CD4-positive, CD25-positive, alpha-beta regulatory T cell (primary cell): Measurements from ENCODE around the gene CCSER1. TPM values are rescaled to one million over a fixed set of nuclear protein-coding genes. Genes with fewer than 3 reads are reported as not detected.

Experiments
- ATAC-seq, 2 donors: fragments of 150-1000 bp; cut with Tn5 transposase; one replicate each; pipeline ENCODE4 v1.10.0; 2021; ENCODE audit warnings: low read depth in 2 of 2, moderate number of reproducible peaks in 2 of 2, moderate library complexity in 1 of 2
- DNase-seq, 3 donors: peaks; one replicate each; pipeline versions ENCODE4 v3.0.0 to v3.0.0-alpha.2; 2012 to 2022; ENCODE audit warnings: mixed read lengths in 1 of 3
- H3K27ac ChIP-seq: one replicate; pipeline ENCODE4 v1.7.0; 2013; ENCODE audit warnings: mild to moderate bottlenecking, low read length; ENCODE audit not compliant: insufficient read depth, poor library complexity, severe bottlenecking
- H3K27me3 ChIP-seq: one replicate; pipeline ENCODE4 v1.7.0; 2013; ENCODE audit warnings: low read length; ENCODE audit not compliant: control insufficient read depth, insufficient read depth
- H3K36me3 ChIP-seq: one replicate; pipeline ENCODE4 v1.7.0; 2013; ENCODE audit warnings: mild to moderate bottlenecking, low read length, moderate library complexity; ENCODE audit not compliant: control insufficient read depth, insufficient read depth
- H3K4me1 ChIP-seq: 2 replicates; pipeline ENCODE4 v1.7.0; 2013; ENCODE audit warnings: mild to moderate bottlenecking, low read length; ENCODE audit not compliant: insufficient read depth, control insufficient read depth, poor library complexity, severe bottlenecking
- H3K4me3 ChIP-seq: one replicate; pipeline ENCODE4 v1.7.0; 2013; ENCODE audit warnings: low read depth, mild to moderate bottlenecking, low read length, moderate library complexity
- H3K9me3 ChIP-seq, 2 experiments: 1 replicate in 1 of 2; 2 replicates in 1 of 2; pipeline ENCODE4 v1.7.0; 2013; ENCODE audit warnings: low read length in 2 of 2, mild to moderate bottlenecking in 1 of 2, moderate library complexity in 1 of 2; ENCODE audit not compliant: control insufficient read depth in 2 of 2
- H3K27ac Mint-ChIP-seq, 3 donors: one replicate each; pipeline ENCODE4 v1.8.0; 2020 to 2022; ENCODE audit warnings: mild to moderate bottlenecking in 3 of 3, mixed read lengths in 3 of 3, moderate library complexity in 2 of 3
- H3K27me3 Mint-ChIP-seq: one replicate; pipeline ENCODE4 v1.8.0; 2022; ENCODE audit warnings: mild to moderate bottlenecking, mixed read lengths
- H3K36me3 Mint-ChIP-seq: one replicate; pipeline ENCODE4 v1.8.0; 2020; ENCODE audit warnings: mixed read lengths
- H3K4me1 Mint-ChIP-seq, 4 donors: one replicate each; pipeline ENCODE4 v1.8.0; 2020 to 2022; ENCODE audit warnings: mixed read lengths in 4 of 4, mild to moderate bottlenecking in 1 of 4
- H3K4me3 Mint-ChIP-seq, 4 donors: one replicate each; pipeline ENCODE4 v1.8.0; 2020 to 2022; ENCODE audit warnings: mild to moderate bottlenecking in 4 of 4, mixed read lengths in 4 of 4, moderate library complexity in 3 of 4
- H3K9me3 Mint-ChIP-seq, 7 donors: one replicate each; pipeline ENCODE4 v1.8.0; 2020 to 2022; ENCODE audit warnings: mixed read lengths in 7 of 7, mild to moderate bottlenecking in 3 of 7, moderate library complexity in 2 of 7
- polyA plus RNA-seq, 4 donors: library from polyadenylated mRNA; unstranded; fragments of 300-500 nt; fragmentation: Illumina TruSeq; gene quantifications; one replicate each; pipeline ENCODE4 v1.2.3, GENCODE V29; 2021
- total RNA-seq: library from RNA; stranded (reverse); gene quantifications from one replicate; pipeline ENCODE4 v1.2.3, GENCODE V29; 2022

The CCSER1 gene
- total and polyA plus RNA-seq, 5 donors from 2014 or later: 0.20 to 0.60 TPM; not detected in 3

DNA sequence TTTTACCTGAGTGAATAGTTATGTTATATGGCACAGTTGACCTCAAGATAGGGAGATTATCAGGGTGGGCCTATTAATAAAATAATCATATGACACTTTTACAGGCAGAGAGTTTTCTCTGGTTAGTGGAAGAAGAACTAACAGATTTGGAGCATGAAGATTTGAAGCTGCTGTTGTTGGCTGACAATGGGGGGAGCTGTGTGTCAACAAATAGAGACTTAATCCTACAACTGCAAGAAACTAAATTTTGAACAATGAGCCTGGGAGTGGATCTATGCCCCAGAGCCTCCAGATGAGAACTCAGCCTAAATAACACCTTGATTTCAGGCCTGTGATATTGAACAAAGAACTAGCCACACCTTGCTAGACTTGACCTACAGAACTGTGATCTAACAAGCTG is 7.2 kb upstream of the CCSER1 start:
- H3K36me3 Mint-ChIP-seq: no peaks in the 10 kb centered on the region
- no peaks in the 10 kb centered on the region for H3K4me1 Mint-ChIP-seq
- Histone ChIP-seq H3K4me1 (no peaks in the 10 kb centered on the region), H3K27me3 (no peaks in the 10 kb centered on the region), H3K9me3 (no peaks in the 10 kb centered on the region), H3K36me3 (no peaks in the 10 kb centered on the region), H3K27ac (no peak overlapping the region), H3K4me3 (no peak overlapping the region)
- peaks cover 0 to 1% (median 0%) of the 10 kb centered on the region in 7 donors for H3K9me3 Mint-ChIP-seq
- no peak overlapping the region for H3K4me3 Mint-ChIP-seq
- ATAC-seq (no peak), DNase-seq (no peak)
- peaks cover 4% of the 10 kb centered on the region for H3K27me3 Mint-ChIP-seq
- no peak overlapping the region for H3K27ac Mint-ChIP-seq

DNA sequence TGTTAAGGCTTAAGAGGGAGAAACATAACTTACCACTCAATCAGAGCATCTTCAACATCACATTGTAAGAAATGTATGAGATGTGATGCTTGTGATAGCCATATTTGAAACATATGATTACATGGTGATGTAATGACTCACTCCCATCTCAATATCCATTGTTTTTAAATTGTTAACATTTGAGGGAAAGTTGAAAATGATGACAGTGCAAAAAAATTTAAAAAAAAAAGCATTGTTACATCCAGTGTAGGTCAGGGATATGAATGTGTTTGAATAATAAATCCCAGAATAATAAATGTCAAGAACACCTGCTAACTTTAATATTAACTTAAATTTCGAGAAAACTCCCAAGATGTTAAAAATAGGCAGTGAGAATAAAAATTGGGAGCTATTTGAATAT is 6.4 kb upstream of the CCSER1 start:
- H3K36me3 ChIP-seq: no peaks in the 10 kb centered on the region
- no peak overlapping the region for H3K4me3 ChIP-seq
- H3K4me3 Mint-ChIP-seq: no peak overlapping the region
- DNase-seq (no peak), ATAC-seq (no peak)
- H3K36me3 Mint-ChIP-seq: no peaks in the 10 kb centered on the region
- H3K4me1 Mint-ChIP-seq: no peaks in the 10 kb centered on the region
- H3K9me3 Mint-ChIP-seq: peaks cover 0 to 1% (median 0%) of the 10 kb centered on the region in 7 donors
- no peak overlapping the region for H3K27ac ChIP-seq
- H3K27me3 ChIP-seq: peaks cover 1% of the 10 kb centered on the region
- no peak overlapping the region for H3K27ac Mint-ChIP-seq
- H3K27me3 Mint-ChIP-seq: peaks cover 7% of the 10 kb centered on the region
- no peaks in the 10 kb centered on the region for H3K4me1 ChIP-seq
- H3K9me3 ChIP-seq: no peaks in the 10 kb centered on the region

DNA sequence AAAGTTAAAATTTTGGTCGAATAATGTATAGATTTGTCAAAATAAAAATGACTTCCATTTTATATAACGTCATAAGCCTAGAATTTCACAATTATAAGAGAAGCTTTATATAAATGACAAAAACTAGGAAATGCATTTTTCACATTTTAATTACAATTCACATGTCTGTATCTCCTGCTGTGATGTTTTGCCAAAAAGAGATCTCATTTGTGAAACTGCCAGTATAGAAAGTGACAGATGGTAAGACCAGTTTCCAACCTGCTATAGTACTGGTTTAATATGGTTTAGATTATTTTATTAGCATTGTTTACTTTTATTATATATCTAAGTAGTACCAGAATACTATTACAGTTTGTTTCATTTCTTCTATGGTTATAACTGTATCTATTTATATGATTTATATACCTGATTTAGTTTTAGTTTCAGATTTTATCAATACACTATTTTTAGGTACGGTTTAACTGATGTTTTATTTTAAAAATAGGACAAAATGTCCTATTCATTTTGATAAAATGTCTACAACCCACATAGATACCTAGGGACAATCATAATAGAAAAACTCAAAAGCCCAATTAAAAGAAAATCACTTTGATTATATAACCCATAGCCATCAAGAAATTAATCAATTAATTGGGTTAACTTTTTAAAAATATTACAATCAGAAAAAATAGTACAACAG is 5.4 kb upstream of the CCSER1 start:
- H3K4me1 Mint-ChIP-seq: peaks cover 0 to 2% (median 1%) of the 10 kb centered on the region in 4 donors
- Histone ChIP-seq H3K36me3 (no peaks in the 10 kb centered on the region), H3K4me3 (no peak overlapping the region), H3K27me3 (peaks cover 10% of the 10 kb centered on the region), H3K27ac (no peak overlapping the region), H3K4me1 (no peaks in the 10 kb centered on the region), H3K9me3 (no peaks in the 10 kb centered on the region)
- DNase-seq (no peak), ATAC-seq (no peak)
- no peak overlapping the region for H3K27ac Mint-ChIP-seq
- H3K36me3 Mint-ChIP-seq: no peaks in the 10 kb centered on the region
- peaks cover 17% of the 10 kb centered on the region for H3K27me3 Mint-ChIP-seq
- H3K9me3 Mint-ChIP-seq: peaks cover 0 to 1% (median 0%) of the 10 kb centered on the region in 7 donors
- H3K4me3 Mint-ChIP-seq: no peak overlapping the region

DNA sequence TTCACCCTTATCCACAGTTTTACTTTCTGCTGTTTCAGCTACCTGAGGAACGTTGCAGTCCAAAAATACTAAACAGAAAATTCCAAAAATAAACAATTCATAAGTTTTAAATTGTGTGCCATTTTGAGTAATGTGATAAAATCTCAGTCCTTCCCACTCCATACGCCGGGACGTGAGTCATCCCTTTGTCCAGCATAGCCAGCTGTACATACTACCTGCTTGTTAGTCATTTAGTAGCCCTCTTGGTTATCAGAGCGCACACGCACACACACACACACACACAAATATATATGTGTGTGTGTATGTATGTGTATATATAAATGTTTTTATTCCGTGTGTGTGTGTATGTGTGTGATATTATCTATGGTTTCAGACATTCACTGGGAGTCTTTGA is 4.8 kb upstream of the CCSER1 start:
- H3K36me3 Mint-ChIP-seq: no peaks in the 10 kb centered on the region
- no peak overlapping the region for H3K27ac Mint-ChIP-seq

DNA sequence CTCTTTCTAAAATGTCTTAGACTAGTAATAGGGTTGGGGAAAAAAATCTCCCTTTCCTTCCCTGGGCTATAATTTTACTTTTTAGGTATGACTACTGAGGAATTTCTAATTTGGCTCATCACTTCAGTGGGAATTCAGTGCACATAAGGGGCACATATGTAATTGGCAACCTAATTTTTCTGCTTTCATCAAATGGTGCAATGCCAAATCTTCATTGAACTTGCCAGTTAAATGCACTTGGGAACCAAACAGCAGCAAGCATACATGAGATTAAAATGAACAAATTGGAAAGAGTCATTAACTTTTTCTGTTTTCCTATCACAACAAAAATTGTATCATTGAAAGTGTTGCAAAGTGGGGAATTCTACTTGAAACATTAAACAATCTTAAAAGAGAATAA is 2.9 kb upstream of the CCSER1 start:
- no peak overlapping the region for H3K27ac Mint-ChIP-seq

More for the DNA sequence above, 4.8 kb upstream of the CCSER1 start:
- Histone ChIP-seq H3K4me1 (no peaks in the 10 kb centered on the region), H3K9me3 (no peaks in the 10 kb centered on the region), H3K4me3 (no peak overlapping the region), H3K36me3 (no peaks in the 10 kb centered on the region), H3K27me3 (peaks cover 11% of the 10 kb centered on the region), H3K27ac (no peak overlapping the region)
- Mint-ChIP-seq H3K9me3 (peaks cover 0 to 1% (median 0%) of the 10 kb centered on the region in 7 donors), H3K4me1 (peaks cover 0 to 5% (median 1%) of the 10 kb centered on the region in 4 donors), H3K4me3 (no peak overlapping the region), H3K27me3 (peaks cover 21% of the 10 kb centered on the region)
- DNase-seq (no peak), ATAC-seq (no peak)

DNA sequence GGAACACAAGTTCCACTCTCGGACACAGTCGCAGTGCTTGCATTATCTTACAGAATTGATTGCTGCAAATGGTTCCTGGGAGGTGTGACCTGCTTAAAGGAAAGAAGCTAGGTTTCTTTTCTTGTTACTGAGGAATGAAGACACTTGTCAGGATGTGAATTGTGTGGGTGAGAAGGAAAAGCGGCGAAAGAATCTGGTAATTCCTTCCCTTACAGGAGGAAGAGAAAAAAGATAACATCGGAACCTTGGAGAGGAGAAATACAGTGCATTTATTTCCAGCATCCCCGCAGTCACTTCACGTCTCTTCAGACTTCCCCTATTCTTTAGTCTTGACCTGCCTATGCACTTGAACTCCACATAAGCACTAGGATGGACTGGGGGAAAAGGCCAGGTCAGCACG is 389 bp upstream of the CCSER1 start:
- Histone ChIP-seq H3K27me3 (peaks cover 13% of the 10 kb centered on the region), H3K9me3 (no peaks in the 10 kb centered on the region), H3K27ac (no peak overlapping the region), H3K4me3 (no peak overlapping the region), H3K36me3 (no peaks in the 10 kb centered on the region), H3K4me1 (peaks cover 3% of the 10 kb centered on the region)
- Mint-ChIP-seq H3K27ac (no peak overlapping the region), H3K9me3 (peaks cover 0 to 2% (median 0%) of the 10 kb centered on the region in 7 donors), H3K4me1 (peaks cover 0 to 17% (median 10%) of the 10 kb centered on the region in 4 donors), H3K4me3 (peak overlapping the region in 2 of 4 donors; percentile 27 to 42), H3K27me3 (peaks cover 39% of the 10 kb centered on the region), H3K36me3 (no peaks in the 10 kb centered on the region)
- ATAC-seq: no peak
- no peak for DNase-seq

More for the DNA sequence above, 2.9 kb upstream of the CCSER1 start:
- ATAC-seq (no peak), DNase-seq (no peak)
- H3K27me3 Mint-ChIP-seq: peaks cover 35% of the 10 kb centered on the region
- Histone ChIP-seq H3K27ac (no peak overlapping the region), H3K27me3 (peaks cover 13% of the 10 kb centered on the region), H3K4me1 (peaks cover 3% of the 10 kb centered on the region), H3K4me3 (no peak overlapping the region), H3K9me3 (no peaks in the 10 kb centered on the region), H3K36me3 (no peaks in the 10 kb centered on the region)
- peaks cover 0 to 2% (median 0%) of the 10 kb centered on the region in 7 donors for H3K9me3 Mint-ChIP-seq
- H3K4me1 Mint-ChIP-seq: peaks cover 0 to 17% (median 10%) of the 10 kb centered on the region in 4 donors
- no peak overlapping the region for H3K4me3 Mint-ChIP-seq
- H3K36me3 Mint-ChIP-seq: no peaks in the 10 kb centered on the region

DNA sequence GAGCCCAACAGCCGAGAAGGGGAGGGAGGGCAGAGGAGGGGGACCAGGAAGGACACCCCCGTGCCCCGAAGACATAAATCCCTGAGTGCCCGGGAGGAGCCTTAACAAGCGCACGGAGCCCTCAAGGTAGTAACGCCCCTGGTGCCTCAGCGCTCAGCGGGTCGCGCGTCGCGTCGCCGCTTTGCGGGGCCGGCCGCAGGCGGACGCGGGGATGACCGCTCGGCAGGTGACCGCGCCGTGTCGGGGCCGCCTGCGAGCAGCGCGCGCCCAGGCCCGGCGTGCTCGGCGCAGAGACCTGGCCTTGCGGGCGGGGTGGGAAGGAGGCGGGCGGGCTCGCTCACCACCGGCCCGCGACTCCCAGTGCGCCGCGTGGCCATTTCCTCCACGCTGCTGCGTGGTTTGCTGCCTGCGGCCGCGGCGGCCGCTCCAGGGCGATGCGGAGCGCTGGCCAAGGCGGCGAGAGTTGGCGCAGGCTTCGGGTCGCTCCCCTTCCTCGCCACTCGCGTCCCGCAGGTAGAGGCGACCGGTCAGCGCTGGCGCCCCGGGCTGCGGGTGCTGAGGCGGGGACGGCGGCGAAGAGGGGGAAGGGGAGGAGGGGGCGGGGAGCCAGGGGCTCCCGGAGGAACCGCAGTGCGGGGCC is 632 bp downstream of the CCSER1 start:
- peaks cover 39% of the 10 kb centered on the region for H3K27me3 Mint-ChIP-seq
- no peak overlapping the region for H3K4me3 ChIP-seq
- DNase-seq (no peak), ATAC-seq (no peak)
- no peaks in the 10 kb centered on the region for H3K36me3 ChIP-seq
- peak overlapping the region in 1 of 4 donors; percentile 67 for H3K4me3 Mint-ChIP-seq
- peaks cover 0 to 2% (median 0%) of the 10 kb centered on the region in 7 donors for H3K9me3 Mint-ChIP-seq
- H3K4me1 Mint-ChIP-seq: peaks cover 0 to 17% (median 10%) of the 10 kb centered on the region in 4 donors
- no peak overlapping the region for H3K27ac ChIP-seq
- no peaks in the 10 kb centered on the region for H3K36me3 Mint-ChIP-seq
- no peak overlapping the region for H3K27ac Mint-ChIP-seq
- H3K4me1 ChIP-seq: peaks cover 3% of the 10 kb centered on the region
- peaks cover 13% of the 10 kb centered on the region for H3K27me3 ChIP-seq
- no peaks in the 10 kb centered on the region for H3K9me3 ChIP-seq
